K562 (cell line): ENCODE data around the gene OAT. TPM values are rescaled to one million over a fixed set of nuclear protein-coding genes. Genes with fewer than 3 reads are reported as not detected.

ENCODE experiments used
- CAMTA2 ChIP-seq: fragments of 250-450 bp; sonication (Bioruptor Pico); conservative IDR thresholded peaks from 2 replicates; pipeline ENCODE4 v1.5.1; 2022
- CUX1 ChIP-seq: fragments of 200-800 bp; sonication (Bioruptor generic); IDR thresholded peaks from 2 replicates; pipeline ENCODE4 v1.6.1; 2016; ENCODE audit warnings: missing genetic modification characterization, missing compliant biosample characterization
- ELF4 ChIP-seq: fragments of 450-650 bp; formaldehyde crosslinking; IDR thresholded peaks from 2 replicates; pipeline ENCODE4 v1.4.0; 2022; ENCODE audit warnings: missing genetic modification characterization
- GTF2A2 ChIP-seq: IDR thresholded peaks from 2 replicates; pipeline ENCODE4 v1.6.1; 2016; ENCODE audit warnings: mild to moderate bottlenecking, missing genetic modification characterization, missing compliant biosample characterization
- NFRKB ChIP-seq: fragments of 450-650 bp; IDR thresholded peaks from 2 replicates; pipeline ENCODE4 v1.6.1; 2016; ENCODE audit warnings: low read depth
- NR2C2 ChIP-seq, 2 experiments: fragments of 200-800 bp in 1 of 2; sonication (Bioruptor generic) in 1 of 2; sonication (generic) in 1 of 2; formaldehyde crosslinking in 1 of 2; IDR thresholded peaks; 2 replicates each; pipeline versions ENCODE4 v1.6.1 to v1.8.0; 2016 to 2022; ENCODE audit warnings: mild to moderate bottlenecking in 1 of 2, missing compliant biosample characterization in 1 of 2, missing genetic modification characterization in 1 of 2, missing genetic modification reagents in 1 of 2
- ZFP91 ChIP-seq: sonication (generic); formaldehyde crosslinking; IDR thresholded peaks from 2 replicates; pipeline ENCODE4 v1.8.0; 2022; ENCODE audit warnings: mild to moderate bottlenecking, missing genetic modification reagents
- polyA plus RNA-seq, 8 experiments: library from polyadenylated mRNA; depleted of rRNA in 4 of 8; stranded (reverse) in 5 of 8; unstranded in 3 of 8; fragments of >200 nt; fragmentation: Nextera tagmentation in 2 of 8; fragmentation: Illumina TruSeq in 1 of 8; extraction: Ambion mirVana in 2 of 8; extraction: Trizol in 1 of 8; gene quantifications; 2 replicates each; pipeline versions ENCODE4 v1.2.1 to v1.2.3, GENCODE V29; 2011 to 2014; ENCODE audit warnings: inconsistent platforms in 1 of 8, missing spikeins in 1 of 8
- total RNA-seq, 7 experiments: library from RNA; depleted of rRNA in 6 of 7; stranded (reverse); fragments of >200 nt in 6 of 7; fragmentation: Illumina TruSeq in 2 of 7; extraction: Trizol in 2 of 7; gene quantifications; 2 replicates each; pipeline versions ENCODE4 v1.2.1 to v1.2.3, GENCODE V29; 2011 to 2021; ENCODE audit warnings: low replicate concordance in 1 of 7

Gene OAT
- total and polyA plus RNA-seq, 9 of the 15 experiments (the other 6 are each of a cell fraction or from before 2014, with no cell fraction given) = 100 to 312 (median 163) TPM

GRCh38 chr10:124458889-124459288, 40.2 kb upstream of the OAT start (continued):
- no peak for TF ChIP-seq CUX1 (CRISPR knock-in tag)
- TF ChIP-seq NR2C2 (CRISPR knock-in tag; IDR thresholded peaks at IDR 0.05) = no peak
- TF ChIP-seq NR2C2 (tag; IDR thresholded peaks at IDR 0.05) = no peak
- no peak for TF ChIP-seq CAMTA2 (CRISPR knock-in tag)
- no peak for TF ChIP-seq ELF4 (CRISPR knock-in tag)
- TF ChIP-seq ZFP91 (CRISPR knock-in tag) = no peak
- no peak for TF ChIP-seq GTF2A2 (tag)
- TF ChIP-seq NFRKB = no peak
